Tongue (tissue), 2 donors: ENCODE measurements around the gene COPS3. TPM values are rescaled to one million over a fixed set of nuclear protein-coding genes. Genes with fewer than 3 reads are reported as not detected.
"Not testable (repeated sequence)": the region's sequence is repeated elsewhere in the genome, so short reads cannot be mapped to it uniquely, and the experiment has no call there.

Source experiments
- DNase-seq: peaks from one replicate; pipeline ENCODE4 v3.0.0-alpha.2; 2015
- total RNA-seq: library from RNA; depleted of rRNA; stranded (reverse); fragments of >200 nt; gene quantifications from one replicate; pipeline ENCODE4 v1.2.3, GENCODE V29; 2014

The COPS3 gene
- total RNA-seq, 1 donor from 2014 or later: 86.8 TPM

DNA sequence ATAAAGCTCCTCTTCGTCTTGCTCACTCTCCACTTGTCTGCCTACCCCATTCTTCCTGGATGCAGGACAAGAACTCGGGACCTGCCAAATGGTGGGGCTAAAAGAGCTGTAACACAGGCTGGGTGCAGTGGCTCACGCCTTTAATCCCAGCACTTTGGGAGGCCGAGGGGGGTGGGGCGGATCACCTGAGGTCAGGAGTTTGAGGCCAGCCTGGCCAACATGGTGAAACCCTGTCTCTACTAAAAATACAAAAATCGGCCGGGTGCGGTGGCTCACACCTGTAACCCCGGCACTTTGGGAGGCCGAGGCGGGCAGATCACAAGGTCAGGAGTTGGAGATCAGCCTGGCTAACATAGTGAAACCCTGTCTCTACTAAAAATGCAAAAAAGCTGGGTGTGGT lies 20.6 kb upstream of the COPS3 start:
- not testable (repeated sequence) for DNase-seq

DNA sequence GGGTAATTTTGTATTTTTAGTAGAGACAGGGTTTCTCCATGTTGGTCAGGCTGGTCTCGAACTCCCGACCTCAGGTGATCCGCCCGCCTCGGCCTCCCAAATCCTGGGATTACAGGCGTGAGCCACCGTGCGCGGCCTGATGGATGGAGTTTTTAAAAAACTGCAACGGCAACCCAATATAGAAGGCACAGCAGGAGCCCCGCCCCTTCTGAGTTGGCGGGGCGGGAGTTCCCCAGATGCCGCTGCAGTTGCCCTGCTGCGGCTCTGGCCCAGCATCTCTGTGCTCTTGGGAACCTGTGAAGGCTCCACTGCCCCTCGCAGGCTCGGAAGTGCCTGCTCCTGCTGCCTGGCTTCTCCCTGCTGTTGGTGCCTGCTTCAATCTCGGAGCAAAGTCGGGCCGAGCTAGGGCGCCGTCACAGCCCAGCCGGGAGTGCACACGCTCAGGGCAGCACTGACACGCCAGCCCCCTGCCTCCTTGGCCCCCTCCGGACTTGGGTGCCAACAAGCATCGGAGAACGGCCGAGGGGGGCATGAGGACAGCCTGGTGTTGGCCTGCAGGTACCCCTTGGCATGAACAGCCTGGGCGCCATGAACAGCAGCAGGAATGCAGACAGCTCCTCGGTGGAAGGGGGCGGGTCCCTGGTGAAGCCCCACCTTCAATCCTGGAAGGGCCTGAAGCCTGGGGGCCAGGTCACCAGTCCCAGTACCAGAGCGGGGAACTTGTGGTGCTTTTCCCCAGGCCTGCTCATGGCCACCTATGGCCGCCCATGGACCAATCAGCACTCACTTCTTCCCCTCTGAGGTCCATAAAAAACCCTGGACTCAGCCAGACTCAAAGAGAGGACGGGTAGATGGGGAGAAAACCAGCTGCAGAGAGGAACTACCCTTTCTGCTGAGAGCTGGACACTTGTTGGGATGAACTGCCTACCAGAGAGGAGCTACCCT lies 19.9 kb upstream of the COPS3 start:
- DNase-seq: peak; percentile 41

DNA sequence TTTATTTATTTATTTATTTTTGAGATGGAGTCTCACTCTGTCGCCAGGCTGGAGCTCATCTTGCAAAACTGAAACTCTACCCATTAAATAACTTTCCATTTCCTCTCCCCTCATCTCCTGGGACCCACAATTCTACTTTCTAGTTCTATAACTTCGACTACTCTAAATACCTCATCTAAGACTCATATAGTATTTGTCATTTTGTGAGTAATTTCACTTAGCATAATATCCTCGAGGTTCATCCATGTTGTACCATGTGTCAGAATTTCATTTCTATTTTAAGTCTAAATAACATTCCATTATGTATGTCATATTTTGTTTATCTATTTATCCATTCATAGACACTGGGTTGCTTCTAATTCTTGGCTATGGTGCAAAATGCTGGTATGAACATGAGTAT lies 17.1 kb upstream of the COPS3 start:
- DNase-seq: no peak

DNA sequence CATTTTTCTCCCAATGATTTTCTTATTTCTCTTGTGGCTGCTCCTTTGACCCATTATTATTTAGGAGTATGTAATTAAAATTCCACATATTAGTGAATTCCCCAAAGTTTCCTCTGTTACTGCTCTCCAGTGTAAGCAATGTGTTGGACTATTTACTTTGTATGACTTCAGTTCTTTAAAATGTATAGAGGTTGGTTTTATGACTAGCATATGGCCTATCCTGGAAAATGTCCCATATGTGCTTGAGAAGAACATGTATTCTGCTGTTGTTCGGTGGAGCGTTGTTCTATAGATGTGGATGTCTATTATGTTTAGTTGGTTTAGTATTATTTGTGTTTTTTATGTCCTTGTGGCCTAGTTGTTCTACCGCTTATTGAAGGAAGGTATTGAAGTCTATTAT lies 16.2 kb upstream of the COPS3 start:
- DNase-seq: peak; percentile 46

DNA sequence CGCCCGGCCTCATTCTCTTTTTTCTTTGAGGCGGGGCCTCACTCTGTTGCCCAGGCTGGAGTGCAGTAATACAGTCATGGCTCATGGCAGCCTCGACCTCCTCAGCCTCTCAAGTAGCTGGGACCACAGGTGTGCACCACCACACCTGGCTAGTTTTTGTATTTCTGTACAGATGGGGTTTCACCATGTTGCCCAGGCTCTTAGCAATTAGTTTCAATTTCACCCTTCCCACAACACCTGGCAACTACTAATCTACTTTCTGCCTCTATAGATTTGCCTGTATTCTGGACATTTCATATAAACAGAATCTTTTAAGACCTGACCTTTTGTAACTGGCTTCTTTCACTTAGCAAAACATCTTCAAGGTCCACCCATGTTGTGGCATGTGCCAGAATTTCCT lies 14.1 kb upstream of the COPS3 start:
- DNase-seq: no peak

DNA sequence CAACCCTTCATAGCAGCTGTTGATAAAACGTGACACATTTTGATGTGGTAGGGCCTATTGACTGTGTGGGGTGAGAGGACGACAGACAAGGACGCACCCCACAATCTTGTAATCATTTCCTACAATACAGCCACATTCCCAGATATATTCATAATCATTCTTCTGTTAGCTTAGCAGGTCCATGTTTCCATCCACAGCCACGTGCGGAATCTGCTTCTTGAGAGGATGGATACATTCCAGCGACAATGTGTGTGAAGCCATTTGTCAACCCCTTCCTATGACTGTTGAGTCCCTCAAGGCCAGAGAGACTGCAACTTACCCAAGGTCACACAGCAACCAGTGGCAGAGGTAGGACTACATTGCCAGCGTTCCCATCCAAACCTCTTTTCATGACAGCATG lies 8.7 kb upstream of the COPS3 start:
- no peak for DNase-seq

DNA sequence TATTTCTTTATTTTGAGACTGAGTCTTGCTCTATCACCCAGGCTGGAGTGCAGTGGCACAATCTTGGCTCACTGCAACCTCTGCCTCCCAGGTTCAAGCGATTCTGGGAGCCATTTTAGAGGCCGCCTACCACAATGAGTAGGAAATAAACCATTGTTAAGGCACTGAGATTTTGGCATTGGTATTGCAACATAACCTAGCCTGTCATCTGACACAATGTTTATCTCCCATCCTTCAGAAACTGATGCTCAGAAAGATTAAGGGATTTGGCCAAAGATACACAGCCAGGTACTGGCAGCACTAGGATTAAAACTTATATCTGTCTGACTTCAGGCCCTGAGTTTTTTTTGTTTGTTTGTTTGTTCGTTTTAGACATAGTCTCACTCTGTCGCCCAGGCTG lies 8.0 kb upstream of the COPS3 start:
- DNase-seq: no peak

DNA sequence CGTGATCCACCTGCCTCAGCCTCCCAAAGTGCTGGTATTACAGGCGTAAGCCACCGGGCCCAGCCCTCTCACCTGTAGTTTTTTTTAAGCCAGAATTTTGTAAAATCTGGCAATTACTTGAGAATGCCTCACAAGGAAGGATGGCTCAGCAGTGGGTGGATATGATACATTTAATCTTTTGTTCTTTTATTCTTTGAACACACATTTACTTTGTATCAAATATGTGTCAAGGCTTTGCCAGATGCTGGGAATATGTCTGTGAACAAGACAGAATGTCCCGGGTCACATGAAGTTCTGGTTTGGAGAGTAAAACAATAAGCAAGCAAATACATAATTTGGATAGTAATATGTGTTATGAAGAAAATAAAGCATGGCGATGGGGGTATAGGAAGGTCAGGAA lies 4.9 kb upstream of the COPS3 start:
- no peak for DNase-seq

DNA sequence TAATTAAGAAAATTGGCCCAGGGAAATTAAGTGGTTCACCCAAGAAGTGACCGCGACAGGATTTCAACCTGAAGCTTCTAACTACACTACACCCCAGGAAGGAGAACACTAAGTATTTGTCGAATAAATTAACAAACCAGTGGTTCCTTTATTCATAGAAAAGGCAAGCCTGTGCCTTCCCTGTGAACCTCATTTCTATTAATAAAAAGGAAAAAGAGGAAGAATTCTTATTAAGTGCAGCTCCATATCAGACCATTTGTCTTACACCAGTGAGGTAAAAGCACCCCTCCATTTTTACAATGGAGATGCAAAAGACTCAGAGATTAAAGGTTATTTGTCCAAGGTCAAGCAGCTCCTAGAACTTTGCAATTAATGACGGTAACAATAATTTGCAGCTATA lies 1.7 kb downstream of the COPS3 start:
- no peak for DNase-seq

DNA sequence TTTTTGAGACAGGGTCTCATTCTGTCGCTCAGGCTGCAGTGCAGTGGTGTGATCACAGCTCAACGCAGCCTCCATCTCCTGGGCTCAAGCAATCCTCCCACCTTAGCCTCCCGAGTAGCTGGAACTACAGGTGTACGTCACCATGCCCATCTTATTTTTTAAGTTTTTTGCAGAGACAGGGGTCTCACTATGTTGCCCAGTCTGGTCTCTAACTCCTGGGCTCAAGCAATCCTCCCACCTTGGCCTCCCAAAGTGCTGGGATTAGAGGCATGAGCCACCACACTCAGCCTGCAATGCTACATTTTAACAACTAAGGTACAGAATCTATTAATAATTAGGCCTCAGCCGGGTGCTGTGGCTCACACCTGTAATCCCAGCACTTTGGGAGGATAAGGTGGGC lies 3.6 kb downstream of the COPS3 start:
- not testable (repeated sequence) for DNase-seq

DNA sequence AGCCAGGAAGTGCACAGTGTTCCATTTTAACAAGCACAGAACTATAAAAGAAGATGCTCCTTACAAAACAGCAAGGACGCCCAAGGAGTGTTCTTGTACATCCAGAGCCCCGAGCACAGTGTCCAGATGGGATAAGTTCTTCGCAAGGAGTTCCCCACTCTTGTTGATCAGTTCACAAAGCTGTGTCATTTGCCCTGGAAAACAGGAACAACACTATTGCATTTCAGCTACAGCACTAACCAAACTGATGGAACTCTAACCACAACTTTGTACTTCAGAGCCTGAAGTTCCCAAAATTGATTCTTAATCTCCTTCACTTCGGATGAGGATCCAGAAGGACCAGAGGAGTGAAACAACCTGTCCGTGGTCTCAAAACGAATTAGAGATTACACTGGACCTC lies 5.1 kb downstream of the COPS3 start:
- DNase-seq: no peak

DNA sequence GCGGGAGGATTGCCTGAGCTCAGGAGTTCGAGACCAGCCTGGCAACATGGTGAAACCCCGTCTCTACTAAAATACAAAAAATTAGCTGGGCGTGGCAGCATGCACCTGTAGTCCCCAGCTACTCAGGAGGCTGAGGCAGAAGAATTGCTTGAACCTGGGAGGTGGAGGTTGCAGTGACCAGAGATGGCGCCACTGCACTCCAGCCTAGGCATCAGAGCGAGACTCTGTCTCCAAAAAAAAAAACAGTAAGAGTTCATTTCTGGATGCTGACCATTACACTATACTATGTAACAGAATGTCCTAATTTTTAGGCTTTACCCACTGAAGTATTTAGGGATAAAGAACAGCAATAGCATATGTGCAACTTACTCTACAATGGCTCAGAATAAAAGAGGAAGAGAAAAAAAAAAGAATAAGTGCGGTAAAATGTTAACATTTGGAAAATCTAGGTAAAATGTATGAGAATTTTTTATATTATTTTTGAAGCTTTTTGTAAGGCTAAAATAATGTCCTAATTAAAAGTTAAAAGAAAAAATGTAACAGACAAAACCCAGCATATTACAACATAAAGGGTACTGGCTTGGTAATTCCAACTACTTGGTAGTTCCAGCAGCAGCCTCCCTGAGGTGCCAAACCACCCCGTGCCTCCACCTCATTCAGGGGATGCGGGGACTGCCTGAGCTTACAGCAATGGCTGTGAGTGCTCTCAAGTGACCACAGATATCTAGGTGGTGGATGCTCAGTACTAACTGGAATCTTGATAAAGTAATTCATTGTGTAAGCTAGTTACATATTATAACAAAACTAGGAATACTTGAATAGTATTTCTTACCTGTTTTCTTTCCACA lies 10.9 kb downstream of the COPS3 start:
- no peak for DNase-seq

DNA sequence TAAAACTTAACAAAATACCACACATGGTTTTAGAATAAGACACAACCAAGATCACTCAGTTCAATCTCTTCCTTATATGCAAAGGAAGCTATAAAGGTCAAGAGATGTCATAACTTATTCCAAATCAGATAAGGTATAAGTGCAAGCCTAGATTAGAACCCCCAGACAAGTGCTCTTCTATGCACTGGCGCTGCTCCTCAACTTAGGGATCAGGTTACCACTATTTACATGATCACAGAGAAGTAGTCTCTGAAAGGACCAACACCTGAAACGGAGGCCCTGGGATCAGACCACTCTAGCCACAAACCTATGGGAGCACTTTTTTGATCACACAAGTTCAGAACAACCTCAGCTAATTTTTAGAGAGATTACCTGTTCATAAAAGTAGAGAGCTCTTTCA lies 16.6 kb downstream of the COPS3 start:
- no peak for DNase-seq

DNA sequence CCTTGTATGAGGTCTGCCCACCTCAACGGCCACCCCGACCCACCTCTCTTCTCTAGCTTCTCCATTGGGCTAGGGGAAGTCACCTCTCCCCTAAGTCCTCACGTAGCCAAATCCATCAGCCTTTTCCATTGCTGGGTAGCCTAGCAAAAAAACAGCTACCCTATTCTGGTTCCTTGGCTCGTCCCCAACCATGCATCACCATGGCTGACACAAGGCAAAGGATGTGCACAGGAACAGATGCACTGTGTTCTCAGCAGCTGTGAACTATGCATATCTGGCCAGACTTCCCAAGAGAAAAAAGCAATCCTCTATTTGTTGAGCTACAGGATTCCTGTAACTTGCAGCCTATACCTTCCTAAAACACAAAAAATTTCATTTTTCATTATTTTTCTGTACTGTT lies 22.0 kb downstream of the COPS3 start:
- DNase-seq: peak; percentile 36

DNA sequence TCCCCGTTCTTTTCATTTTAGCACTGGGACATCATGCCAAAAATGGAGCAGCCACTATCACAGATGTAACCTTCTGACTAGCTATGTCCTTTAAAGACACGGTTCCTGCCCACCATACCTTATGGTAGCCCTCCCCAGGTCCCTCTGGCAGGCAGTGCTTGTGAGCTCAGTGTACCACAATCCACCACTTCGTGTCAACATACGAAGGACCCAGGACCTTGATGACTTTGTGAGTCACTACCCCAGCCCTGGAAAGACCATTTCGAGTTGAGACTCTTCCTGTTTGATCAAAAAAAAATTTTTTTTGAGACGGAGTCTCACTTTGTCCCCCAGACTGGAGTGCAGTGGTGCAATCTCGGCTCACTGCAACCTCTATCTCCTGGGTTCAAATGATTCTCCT lies 23.0 kb downstream of the COPS3 start:
- no peak for DNase-seq

DNA sequence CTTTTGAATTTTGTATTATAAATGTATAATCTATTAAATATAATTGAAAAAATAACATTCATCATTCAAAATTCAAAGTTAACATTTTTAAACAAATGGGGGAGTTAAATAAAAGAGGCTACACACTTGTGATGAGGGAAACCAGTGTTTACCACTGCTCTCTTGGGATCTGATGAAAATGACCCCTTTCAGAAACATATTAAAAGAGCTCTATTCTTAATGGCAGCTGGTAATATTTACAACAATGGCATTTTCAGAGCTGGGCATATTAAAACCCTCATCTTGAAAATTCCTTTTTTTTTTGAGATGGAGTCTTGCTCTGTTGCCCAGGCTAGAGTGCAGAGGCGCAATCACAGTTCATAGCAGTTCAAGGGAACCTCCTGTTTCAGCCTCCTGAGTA lies 24.7 kb downstream of the COPS3 start:
- no peak for DNase-seq

DNA sequence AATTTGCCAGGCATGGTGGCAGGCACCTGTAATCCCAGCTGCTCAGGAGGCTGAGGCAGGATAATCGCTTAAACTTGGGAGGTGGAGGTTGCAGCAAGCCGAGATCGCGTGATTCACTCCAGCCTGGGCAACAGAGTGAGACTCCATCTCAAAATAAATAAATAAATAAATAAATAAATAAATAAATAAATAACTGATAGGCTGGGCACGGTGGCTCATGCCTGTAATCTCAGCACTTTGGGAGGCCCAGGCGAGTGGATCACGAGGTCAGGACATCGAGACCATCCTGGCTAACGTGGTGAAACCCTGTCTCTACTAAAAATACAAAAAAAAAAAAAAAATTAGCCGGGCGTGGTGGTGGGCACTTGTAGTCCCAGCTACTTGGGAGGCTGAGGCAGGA lies 25.4 kb downstream of the COPS3 start:
- DNase-seq: not testable (repeated sequence)

DNA sequence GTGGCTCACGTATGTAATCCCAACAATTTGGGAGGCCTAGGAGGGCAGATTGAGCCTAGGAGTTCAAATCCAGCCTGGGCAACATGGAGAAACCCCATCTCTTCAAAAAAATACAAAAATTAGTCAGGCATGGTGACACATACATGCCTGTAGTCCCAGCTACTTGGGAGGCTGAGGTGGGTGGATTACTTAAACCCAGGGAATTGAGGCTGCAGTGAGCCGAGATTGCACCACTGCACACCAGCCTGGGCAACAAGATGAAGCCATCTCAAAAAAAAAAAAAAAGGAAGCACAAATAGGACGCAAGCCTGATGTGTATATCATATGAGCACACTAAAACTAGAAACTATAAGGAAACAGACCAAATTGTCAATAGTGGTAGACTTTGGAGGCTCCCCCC lies 27.0 kb downstream of the COPS3 start:
- DNase-seq: no peak

DNA sequence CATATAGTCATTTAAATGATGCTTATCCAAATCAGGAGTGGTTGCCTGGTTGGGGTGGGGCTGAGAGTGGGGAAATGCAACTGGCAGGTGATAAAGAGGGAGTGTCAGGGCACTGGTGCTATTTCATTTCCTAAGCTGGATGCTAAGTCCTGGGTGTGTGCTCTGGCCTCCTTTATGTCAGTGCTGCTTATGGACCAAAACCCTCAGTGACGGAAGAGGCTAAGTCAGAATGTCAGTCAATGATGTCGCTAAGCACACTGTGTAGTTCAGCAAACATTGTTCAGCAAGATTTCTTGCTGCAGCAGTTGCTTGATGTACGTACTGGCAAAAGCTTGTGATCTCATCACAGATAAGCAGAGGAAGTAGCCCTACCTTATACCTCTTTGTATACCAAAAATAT lies 27.6 kb downstream of the COPS3 start:
- DNase-seq: no peak

DNA sequence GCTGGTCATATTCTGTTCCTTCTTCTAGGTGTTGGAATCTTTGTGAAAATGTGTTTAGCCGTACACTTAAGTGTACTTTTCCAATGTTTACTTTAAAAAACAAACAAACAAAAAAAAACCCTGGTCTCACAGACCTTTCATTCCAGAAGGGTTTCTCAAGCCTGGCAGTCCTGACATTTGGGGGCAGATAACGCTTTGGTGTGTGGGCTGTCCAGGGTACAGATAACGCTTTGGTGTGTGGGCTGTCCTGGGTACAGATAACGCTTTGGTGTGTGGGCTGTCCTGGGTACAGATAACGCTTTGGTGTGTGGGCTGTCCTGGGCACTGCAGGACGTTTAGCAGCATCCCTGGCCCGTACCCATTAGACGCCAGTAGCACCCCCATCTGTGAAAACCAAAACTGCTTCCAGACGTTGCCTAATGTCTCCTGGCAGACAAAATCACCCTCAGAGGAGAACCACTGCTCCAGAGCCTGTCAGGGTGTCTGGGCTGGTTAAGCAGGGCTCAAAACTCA lies 28.8 kb downstream of the COPS3 start:
- no peak for DNase-seq

DNA sequence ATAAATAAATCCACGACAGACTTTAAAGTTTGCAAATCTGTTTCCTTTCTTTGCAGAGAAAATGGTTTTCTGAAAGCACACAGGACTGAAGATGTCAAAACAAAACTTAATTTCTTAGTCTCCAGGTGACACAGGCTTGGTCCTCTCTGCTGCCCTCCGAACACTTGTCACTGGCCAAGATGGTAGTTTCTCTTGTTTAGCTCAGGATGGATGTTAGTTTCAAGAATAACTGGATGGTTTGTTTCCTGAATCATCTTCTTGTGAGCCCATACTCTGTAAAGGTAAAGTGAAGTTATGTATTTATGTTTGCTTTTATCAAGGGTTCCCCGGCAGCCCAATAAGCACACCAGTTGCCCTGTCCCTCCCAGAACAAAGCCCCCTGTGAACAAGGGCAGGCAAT lies 34.2 kb downstream of the COPS3 start:
- DNase-seq: no peak

DNA sequence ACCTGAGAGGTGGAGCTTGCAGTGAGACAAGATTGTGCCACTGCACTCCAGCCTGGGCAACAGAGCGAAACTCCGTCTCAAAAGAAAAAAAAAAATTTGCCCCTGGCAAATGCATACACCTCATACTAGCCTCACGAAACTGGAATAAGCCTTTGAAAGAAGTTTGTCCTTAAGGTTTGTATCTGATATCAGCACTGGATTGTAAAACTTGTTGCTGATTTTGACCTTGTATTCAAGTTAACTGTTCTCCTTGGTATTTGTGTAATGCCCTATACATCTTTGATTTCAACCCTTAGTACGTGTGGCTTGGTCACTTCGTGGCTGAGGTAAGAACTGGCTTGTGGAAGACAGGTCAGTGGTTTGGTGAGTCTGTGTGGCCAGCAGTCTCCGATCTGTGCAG lies 37.9 kb downstream of the COPS3 start:
- DNase-seq: no peak

DNA sequence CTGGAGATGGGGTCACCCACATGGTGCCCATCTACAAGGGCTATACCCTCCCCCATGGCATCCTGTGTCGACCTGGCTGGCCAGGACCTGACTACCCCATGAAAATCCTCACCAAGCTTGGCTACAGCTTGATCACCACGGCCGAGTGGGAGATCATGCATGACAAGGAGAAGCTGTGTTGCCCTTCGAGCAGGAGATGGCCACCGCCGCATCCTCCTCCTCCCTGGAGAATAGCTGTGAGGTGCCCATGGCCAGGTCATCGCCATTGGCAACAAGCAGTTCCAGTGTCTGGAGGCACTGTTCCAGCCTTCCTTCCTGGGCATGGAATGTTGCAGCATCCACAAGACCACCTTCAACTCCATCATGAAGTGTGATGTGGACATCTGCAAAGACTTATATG lies 38.8 kb downstream of the COPS3 start:
- no peak for DNase-seq
